HEK293T (cell line): ENCODE data around the gene BOC.

Source experiments
- ARNT ChIP-seq: fragments of 450-650 bp; IDR thresholded peaks from 2 replicates; pipeline ENCODE4 v1.6.1; 2017; ENCODE audit warnings: mild to moderate bottlenecking
- FOXM1 ChIP-seq: fragments of 450-650 bp; IDR thresholded peaks from 2 replicates; pipeline ENCODE4 v1.6.1; 2017; ENCODE audit warnings: mild to moderate bottlenecking, borderline replicate concordance
- HDGF ChIP-seq: fragments of 450-650 bp; IDR thresholded peaks from 2 replicates; pipeline ENCODE4 v1.6.1; 2017; ENCODE audit warnings: antibody characterized with exemption, borderline replicate concordance
- LEF1 ChIP-seq: fragments of 450-650 bp; IDR thresholded peaks from 2 replicates; pipeline ENCODE4 v1.6.1; 2017; ENCODE audit warnings: mild to moderate bottlenecking, borderline replicate concordance
- SUZ12 ChIP-seq: fragments of 450-650 bp; IDR thresholded peaks from 2 replicates; pipeline ENCODE4 v1.6.1; 2016; ENCODE audit warnings: mild to moderate bottlenecking
- TARDBP ChIP-seq: fragments of 450-650 bp; IDR thresholded peaks from 2 replicates; pipeline ENCODE4 v1.6.1; 2016

DNA sequence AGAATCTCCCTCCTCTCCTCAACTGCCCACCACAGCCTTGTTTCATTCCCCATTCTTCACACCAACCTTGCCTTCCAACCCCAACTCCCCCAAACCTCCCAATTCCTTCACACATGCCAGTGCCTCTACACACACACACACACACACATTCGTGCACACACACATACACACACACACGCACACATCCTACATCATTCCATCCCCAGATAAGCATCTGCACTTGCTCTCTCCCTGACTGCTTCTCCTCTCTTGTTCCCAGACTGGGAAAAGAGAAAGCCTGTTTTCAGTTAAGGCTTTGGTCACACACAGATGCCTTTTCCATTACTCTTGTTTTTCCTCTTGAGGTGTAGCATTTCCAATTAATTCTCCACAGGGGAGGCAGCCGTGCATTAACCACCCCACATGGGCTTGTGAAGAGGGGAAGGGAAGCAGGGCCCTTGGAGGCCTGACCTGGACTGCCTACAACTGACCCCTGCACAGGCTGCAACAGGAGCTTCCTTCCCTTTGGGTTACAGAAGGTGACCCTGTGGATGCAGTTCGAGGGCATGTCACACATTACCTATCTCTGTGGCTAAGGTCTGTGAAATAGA is 32.0 kb upstream of the BOC start:
- TF ChIP-seq ARNT: no peak
- TF ChIP-seq SUZ12: no peak
- no peak for TF ChIP-seq HDGF
- TF ChIP-seq FOXM1: no peak
- TF ChIP-seq LEF1: no peak
- TF ChIP-seq TARDBP: no peak
